ENCODE results near the gene SEC14L1.
"Not testable (repeated sequence)": the region's sequence is repeated elsewhere in the genome, so short reads cannot be mapped to it uniquely, and the experiment has no call there.

SEC14L1 gene

DNA sequence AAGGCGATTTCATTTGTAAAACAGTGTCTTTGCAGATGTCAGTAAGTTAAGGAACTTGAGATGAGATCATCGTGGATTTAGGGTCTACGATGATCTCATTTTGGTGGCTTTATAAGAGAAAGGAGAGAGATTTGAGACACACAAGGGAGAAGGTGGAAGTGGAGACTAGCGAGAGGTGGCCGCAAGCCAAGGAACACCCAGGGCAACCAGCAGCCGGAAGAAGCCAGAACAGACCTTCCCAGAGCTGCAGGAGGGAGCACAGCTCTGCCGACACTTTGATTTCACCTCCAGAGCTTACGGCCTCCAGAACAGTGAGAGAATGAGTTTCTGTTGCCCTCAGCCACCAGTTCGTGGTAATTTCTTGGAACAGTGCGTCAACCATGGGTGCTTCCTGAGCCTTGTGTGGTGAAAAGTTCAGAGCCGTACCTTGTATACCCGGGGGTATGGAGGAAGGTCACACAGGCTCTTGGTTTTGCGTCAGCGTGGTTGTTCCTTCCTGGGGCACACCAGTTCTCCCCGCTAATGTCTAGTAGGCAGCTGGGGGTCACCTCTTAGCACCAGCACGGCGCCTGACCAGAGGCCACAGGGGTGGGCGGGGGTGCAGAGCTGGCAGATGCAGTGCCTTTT, 12.9 kb upstream of the SEC14L1 start:
- peak; percentile 73 for DNase-seq
- Mint-ChIP-seq H3K27me3 (no peaks in the 10 kb centered on the region), H3K36me3 (ENCODE audit: low read depth) (no peaks in the 10 kb centered on the region), H3K9me3 (no peaks in the 10 kb centered on the region), H3K4me3 (peak overlapping the region; percentile 70), H3K4me1 (ENCODE audit: low read depth) (peaks cover 37% of the 10 kb centered on the region), H3K27ac (peak overlapping the region; percentile 95)

DNA sequence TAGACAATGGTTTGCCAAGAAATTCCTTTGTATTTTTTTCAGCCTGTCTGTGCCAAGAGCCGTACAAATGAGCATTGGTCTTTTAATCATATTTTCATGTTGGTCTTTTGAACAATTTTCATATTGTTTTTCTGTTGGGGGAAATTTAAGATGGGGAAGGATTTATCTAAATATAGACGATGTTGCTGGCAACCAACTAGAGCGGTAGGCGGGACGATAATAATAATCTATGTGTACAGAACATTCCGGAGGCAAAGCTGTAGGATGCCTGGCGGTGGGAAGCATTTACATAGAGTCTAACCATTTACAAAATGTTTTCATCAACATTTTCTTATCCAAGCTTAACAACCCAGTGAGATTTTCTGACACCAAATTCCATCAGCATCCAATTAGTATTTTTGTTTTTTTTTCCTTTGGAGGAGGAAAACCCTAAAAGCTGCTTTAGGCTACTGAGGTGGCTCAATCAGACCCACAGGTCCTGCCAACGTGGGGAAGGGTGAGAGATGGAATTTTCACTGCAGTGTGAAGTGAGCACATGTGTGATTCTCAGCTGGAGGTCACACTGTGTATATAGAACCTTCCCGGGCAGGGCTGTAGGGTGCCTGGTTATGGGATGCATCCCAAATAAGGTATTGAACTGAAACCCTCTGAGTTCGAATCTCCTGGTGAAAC, 11.7 kb upstream of the SEC14L1 start:
- H3K36me3 Mint-ChIP-seq (ENCODE audit: low read depth): no peaks in the 10 kb centered on the region
- H3K9me3 Mint-ChIP-seq: no peaks in the 10 kb centered on the region
- H3K27ac Mint-ChIP-seq: peak overlapping the region; percentile 79
- H3K27me3 Mint-ChIP-seq: no peaks in the 10 kb centered on the region
- H3K4me3 Mint-ChIP-seq: no peak overlapping the region
- H3K4me1 Mint-ChIP-seq (ENCODE audit: low read depth): peaks cover 35% of the 10 kb centered on the region
- no peak for DNase-seq

DNA sequence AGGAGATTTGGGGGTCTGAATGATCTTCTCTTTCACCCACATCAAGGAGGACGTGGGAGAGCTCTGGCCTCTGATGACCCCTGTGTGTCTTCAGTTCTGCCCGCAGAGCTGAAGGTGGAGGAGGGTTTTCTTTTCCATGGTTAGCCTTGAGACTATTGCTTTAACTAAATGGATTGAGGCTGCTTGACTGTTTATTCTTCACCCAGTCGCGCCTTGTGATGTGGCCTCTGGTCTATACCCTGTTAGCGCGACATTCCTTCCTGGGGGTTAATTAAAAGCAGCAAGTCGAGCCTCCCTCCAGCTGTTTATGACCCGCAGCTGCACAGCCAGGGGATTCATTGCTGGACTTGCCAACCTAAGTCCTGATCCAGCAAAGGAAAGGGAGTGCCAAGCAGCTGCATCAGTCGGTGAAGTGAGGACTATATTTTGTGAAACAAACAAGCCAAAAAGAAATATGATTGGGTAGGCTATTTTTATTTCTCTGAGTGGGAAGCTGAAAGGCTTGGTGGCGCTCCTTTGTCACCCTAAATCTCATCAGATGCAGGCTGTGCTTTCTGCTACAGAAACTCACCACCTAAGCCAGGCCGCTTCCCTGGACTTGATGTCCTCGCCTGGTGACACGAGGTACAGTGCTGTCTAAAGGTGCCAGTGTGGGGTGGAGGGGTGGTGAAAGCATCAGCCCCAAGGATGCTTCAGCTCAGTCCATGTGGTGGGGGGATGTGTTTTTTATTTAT, 11.0 kb upstream of the SEC14L1 start:
- Mint-ChIP-seq H3K36me3 (ENCODE audit: low read depth) (no peaks in the 10 kb centered on the region), H3K9me3 (no peaks in the 10 kb centered on the region), H3K27me3 (no peaks in the 10 kb centered on the region), H3K4me3 (no peak overlapping the region), H3K27ac (peak overlapping the region; percentile 47), H3K4me1 (ENCODE audit: low read depth) (peaks cover 30% of the 10 kb centered on the region)
- DNase-seq: no peak

DNA sequence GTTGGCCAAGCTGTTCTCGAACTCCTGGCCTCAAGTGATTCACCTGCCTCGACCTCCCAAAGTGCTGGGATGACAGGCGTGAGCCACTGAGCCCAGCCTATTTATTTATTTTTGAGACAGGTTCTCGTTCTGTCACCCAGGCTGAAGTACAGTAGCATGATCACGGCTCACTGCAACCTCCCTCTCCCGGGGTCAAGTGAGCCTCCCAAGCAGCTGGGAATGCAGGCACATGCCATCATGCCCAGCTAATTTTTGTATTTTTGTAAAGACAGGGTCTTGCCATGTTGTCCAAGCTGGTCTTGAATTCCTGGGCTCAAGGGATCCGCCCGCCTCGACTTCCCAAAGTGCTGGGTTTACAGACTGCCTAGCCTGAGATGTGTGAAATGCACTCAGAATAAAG, 10.2 kb upstream of the SEC14L1 start:
- Mint-ChIP-seq H3K4me3 (no peak overlapping the region), H3K36me3 (ENCODE audit: low read depth) (no peaks in the 10 kb centered on the region), H3K27ac (no peak overlapping the region), H3K27me3 (no peaks in the 10 kb centered on the region), H3K4me1 (ENCODE audit: low read depth) (peaks cover 30% of the 10 kb centered on the region), H3K9me3 (no peaks in the 10 kb centered on the region)
- DNase-seq: no peak

DNA sequence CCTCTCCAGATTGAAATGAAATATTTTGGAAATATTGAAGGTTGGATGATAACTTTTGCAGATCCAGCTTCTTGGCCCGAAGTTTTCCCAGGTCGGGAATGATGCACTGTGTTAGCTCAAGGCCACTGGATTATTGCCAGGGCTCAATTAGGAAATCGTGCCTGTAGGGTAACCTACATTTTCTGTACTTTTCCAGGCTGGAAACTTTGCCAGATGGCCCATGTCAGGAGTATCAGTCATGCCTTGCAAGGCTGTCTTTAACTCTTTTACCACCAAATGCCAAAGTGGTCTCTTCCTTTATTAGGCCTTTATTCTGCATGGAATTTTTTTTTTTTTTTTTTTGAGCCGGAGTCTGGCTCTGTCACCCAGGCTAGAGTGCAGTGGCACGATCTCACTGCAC, 8.9 kb upstream of the SEC14L1 start:
- Mint-ChIP-seq H3K4me1 (ENCODE audit: low read depth) (peaks cover 35% of the 10 kb centered on the region), H3K27me3 (no peaks in the 10 kb centered on the region), H3K36me3 (ENCODE audit: low read depth) (no peaks in the 10 kb centered on the region), H3K27ac (no peak overlapping the region), H3K4me3 (no peak overlapping the region), H3K9me3 (peaks cover 4% of the 10 kb centered on the region)
- no peak for DNase-seq

DNA sequence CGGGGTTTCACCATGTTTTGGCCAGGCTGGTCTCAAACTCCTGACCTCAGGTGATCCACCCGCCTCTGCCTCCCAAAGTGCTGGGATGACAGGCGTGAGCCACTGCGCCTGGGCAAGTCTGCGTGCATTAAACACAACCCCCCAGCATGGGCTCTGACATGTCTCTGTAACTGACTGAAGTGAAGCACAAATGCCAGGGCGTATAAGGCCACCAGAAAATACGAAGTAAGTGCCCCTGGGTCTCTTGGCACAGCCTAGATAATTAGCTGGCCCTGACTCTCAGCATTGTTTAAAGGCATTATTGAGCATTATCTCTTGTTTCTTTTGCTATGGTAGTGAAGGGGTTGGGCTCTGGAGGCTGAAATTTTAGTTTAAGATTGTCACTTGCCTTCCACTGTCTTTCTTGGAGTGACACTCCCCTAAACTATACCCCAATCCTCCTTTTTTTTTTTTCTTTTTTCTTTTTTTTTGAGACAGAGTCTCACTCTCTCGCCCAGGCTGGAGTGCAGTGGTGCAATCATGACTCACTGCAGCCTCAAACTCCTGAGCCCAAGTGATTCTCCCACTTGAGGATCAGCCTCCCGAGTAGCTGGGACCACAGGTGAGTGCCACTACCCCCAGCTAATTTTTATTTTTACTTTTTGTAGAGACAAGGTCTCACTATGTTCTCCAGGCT, 8.2 kb upstream of the SEC14L1 start:
- H3K4me3 Mint-ChIP-seq: no peak overlapping the region
- peaks cover 10% of the 10 kb centered on the region for H3K9me3 Mint-ChIP-seq
- no peak overlapping the region for H3K27ac Mint-ChIP-seq
- peaks cover under 1% of the 10 kb centered on the region for H3K36me3 Mint-ChIP-seq (ENCODE audit: low read depth)
- peaks cover 35% of the 10 kb centered on the region for H3K4me1 Mint-ChIP-seq (ENCODE audit: low read depth)
- no peaks in the 10 kb centered on the region for H3K27me3 Mint-ChIP-seq
- no peak for DNase-seq

DNA sequence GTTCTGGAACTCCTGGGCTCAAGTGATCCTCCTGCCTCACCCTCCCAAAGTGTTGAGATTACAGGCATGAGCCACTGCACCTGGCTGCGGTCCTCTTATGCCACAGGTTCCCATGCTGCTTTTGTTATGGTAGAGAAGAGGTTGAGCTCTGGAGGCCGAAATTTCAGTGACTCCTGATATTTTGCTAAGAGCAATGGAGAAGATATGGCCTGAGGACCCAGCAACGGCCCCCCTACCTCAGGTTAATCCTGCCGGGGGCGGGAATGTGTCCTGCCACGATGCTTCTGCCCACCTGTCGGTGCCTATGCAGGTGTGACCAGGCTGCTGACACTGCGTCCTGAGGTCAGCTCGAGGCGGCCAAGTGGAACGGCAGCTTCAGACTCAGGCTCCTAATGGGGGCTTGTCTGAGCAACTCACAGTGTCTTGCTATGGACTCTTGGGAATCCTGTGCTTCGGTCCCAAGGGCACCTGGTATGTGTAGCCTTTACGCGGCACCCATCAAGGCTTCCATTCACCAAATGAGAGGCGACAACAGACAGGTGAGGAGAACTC, 7.6 kb upstream of the SEC14L1 start:
- Mint-ChIP-seq H3K4me1 (ENCODE audit: low read depth) (peaks cover 35% of the 10 kb centered on the region), H3K27me3 (no peaks in the 10 kb centered on the region), H3K27ac (no peak overlapping the region), H3K4me3 (no peak overlapping the region), H3K36me3 (ENCODE audit: low read depth) (peaks cover 6% of the 10 kb centered on the region), H3K9me3 (peaks cover 16% of the 10 kb centered on the region)
- no peak for DNase-seq

DNA sequence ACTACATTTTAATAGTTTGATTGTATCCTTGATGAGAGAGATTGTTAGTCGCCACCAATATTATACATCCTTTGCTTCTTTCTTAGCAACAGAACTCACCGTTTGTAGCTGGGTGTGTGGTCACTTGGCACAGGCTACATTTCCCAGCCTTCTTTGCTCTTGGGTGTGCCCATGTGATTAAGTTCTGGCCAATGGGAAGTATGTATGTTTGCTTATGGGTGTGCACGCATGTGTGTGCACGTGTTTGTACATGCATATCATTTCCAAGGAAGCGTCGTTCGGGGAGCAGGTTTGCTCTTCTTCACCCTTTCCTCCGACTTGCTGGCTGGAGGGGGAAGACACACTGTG, 4.4 kb upstream of the SEC14L1 start:
- no peak for DNase-seq
- peaks cover 18% of the 10 kb centered on the region for H3K9me3 Mint-ChIP-seq
- no peak overlapping the region for H3K4me3 Mint-ChIP-seq
- peak overlapping the region; percentile 6 for H3K27ac Mint-ChIP-seq
- H3K4me1 Mint-ChIP-seq (ENCODE audit: low read depth): peaks cover 30% of the 10 kb centered on the region
- no peaks in the 10 kb centered on the region for H3K27me3 Mint-ChIP-seq
- peaks cover 13% of the 10 kb centered on the region for H3K36me3 Mint-ChIP-seq (ENCODE audit: low read depth)

DNA sequence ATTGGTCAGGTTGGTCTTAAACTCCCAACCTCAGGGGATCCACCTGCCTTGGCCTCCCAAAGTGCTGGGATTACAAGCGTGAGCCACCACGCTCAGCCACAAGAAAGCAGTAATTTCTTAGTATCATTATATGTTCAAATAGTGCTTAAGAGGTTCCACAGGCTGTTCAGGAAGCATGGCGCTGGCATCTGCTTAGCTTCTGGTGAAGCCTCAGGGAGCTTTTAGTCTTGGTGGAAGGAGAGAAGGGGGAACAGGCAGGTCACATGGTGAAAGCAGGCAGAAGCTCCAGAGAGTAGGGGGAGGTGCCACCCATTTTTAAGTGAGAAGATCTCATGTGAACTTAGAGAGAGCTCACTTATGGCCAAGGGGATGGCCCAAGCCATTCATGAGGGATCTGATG, 3.7 kb upstream of the SEC14L1 start:
- Mint-ChIP-seq H3K27ac (peak overlapping the region; percentile 6), H3K36me3 (ENCODE audit: low read depth) (peaks cover 20% of the 10 kb centered on the region), H3K4me3 (no peak overlapping the region), H3K27me3 (no peaks in the 10 kb centered on the region), H3K4me1 (ENCODE audit: low read depth) (peaks cover 37% of the 10 kb centered on the region), H3K9me3 (peaks cover 18% of the 10 kb centered on the region)
- DNase-seq: no peak

DNA sequence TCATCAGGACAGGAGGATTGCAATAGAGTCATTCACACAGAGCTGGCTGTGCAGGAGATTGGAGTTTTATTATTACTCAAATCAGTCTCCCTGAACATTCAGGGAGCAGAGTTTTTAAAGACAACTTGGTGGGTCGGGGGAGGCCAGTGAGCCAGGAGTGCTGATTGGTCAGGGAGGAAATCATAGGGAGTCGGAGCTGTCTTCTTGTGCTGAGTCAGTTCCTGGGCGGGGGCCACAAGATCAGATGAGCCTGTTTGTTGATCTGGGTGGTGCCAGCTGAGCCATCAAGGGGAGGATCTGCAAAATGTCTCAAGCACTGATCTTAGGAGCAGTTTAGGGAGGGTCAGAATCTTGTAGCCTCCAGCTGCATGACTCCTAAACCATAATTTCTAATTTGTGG, 2.9 kb upstream of the SEC14L1 start:
- peak overlapping the region; percentile 83 for H3K27ac Mint-ChIP-seq
- H3K4me1 Mint-ChIP-seq (ENCODE audit: low read depth): peaks cover 44% of the 10 kb centered on the region
- H3K27me3 Mint-ChIP-seq, H3K4me3 Mint-ChIP-seq: not testable (repeated sequence)
- DNase-seq: peak; percentile 52
- H3K9me3 Mint-ChIP-seq: peaks cover 18% of the 10 kb centered on the region
- peaks cover 25% of the 10 kb centered on the region for H3K36me3 Mint-ChIP-seq (ENCODE audit: low read depth)

DNA sequence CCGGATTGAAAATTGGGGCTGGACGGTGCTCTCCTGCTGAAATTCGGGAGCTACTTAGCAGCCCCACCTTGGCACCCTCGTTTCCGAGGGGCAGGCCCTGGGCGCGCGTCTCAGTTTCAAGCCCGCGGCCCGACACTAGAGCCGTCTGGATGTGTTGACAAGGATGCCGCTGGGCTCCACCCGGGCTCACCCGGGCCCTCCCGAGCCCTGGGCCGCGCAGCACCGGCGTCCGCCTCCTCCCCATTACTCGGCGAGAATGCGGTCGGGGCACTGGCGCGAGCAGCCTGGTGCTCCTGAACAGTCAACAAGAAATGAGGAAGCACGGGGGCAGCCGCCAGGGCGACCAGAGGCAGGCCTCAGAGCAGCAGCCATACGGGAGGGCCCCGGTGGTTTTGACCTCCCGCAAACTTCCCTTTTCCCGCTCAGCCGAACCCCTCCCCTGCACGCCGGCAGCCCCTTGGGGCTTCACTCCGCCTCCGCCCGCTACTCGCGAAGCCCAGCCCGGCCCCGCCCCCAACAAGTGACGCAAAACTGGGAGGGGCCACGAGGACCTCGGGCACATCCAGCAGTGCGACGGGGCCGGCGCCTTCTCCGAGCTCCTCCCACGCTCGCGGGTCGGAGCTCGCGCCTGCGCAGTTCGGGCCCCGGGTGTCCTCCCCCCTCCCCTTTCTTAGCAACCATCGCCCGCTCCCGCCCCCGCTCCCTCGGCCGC, 447 bp upstream of the SEC14L1 start:
- Mint-ChIP-seq H3K4me1 (ENCODE audit: low read depth) (peaks cover 60% of the 10 kb centered on the region), H3K36me3 (ENCODE audit: low read depth) (peaks cover 42% of the 10 kb centered on the region), H3K27me3 (no peaks in the 10 kb centered on the region), H3K27ac (peak overlapping the region; percentile 98), H3K9me3 (peaks cover 18% of the 10 kb centered on the region), H3K4me3 (peak overlapping the region; percentile 74)
- DNase-seq: peak; percentile 100

DNA sequence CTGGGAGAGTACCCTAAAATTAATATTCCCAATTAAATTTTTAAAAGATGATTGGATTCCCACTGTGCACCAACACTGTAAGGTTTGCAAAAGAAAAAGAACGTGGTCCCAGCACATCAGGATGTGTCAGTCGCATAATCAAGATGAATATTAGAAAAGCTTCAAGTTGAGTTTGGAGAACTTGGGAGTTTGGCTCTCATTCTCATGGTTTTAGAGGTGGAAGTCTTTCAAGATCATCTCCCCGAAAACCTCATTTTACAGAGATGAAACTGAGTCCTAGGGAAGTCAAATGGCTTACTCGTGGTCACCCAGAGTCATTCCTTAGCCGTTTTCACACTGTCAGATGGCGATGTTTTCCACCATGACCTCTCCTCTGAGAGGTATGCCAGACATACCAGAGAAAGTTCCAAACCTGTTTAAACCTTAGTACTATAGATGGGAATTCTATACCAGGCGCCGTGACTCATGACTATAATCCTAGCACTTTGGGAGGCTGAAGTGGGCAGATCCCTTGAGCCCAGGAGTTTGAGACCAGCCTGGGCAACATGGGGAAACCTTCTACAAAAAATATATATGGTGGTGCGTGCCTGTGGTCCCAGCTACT, 1.2 kb downstream of the SEC14L1 start:
- Mint-ChIP-seq H3K27ac (peak overlapping the region; percentile 87), H3K36me3 (ENCODE audit: low read depth) (peaks cover 58% of the 10 kb centered on the region), H3K4me3 (peak overlapping the region; percentile 86), H3K27me3 (no peaks in the 10 kb centered on the region), H3K9me3 (peaks cover 13% of the 10 kb centered on the region), H3K4me1 (ENCODE audit: low read depth) (peaks cover 68% of the 10 kb centered on the region)
- no peak for DNase-seq

DNA sequence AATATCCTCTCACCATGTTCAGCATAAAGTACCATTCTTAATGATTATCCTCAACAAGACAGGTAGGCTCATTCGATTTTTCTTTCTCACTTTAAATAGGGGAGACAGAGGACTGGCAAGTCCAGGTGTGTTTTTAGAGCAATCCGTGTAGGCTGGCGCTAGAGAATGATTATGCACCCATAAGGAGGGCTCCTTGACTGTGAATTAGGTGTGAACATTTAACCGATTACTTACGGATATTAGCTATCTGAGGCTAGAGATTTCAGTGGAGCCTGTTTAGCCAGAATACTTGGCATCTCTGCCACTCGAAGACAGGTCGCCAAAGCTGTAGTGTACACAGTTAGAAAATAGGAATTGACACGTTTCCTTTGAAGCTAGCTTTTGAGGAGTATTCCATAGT, 1.9 kb downstream of the SEC14L1 start:
- Mint-ChIP-seq H3K36me3 (ENCODE audit: low read depth) (peaks cover 64% of the 10 kb centered on the region), H3K27me3 (no peaks in the 10 kb centered on the region), H3K4me1 (ENCODE audit: low read depth) (peaks cover 69% of the 10 kb centered on the region), H3K9me3 (peaks cover 7% of the 10 kb centered on the region), H3K4me3 (peak overlapping the region; percentile 86), H3K27ac (peak overlapping the region; percentile 16)
- DNase-seq: no peak

DNA sequence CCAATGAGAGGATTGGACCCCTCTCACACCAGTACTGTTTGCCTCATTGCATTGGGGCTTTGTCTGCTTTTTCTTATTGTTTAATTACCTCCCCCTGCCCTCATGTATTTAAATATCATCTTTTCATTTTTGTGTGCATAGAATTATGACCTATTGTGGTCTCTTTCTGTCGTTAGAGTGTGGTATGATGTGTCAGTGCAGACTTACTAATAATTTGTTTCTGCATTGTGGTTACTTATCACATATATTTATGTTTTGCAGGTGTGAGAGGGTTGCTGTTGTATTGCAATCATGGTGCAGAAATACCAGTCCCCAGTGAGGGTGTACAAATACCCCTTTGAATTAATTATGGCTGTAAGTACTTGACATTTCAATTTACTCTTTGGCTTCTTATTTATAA, 2.5 kb downstream of the SEC14L1 start:
- Mint-ChIP-seq H3K36me3 (ENCODE audit: low read depth) (peaks cover 65% of the 10 kb centered on the region), H3K9me3 (peaks cover 2% of the 10 kb centered on the region), H3K27me3 (no peaks in the 10 kb centered on the region), H3K4me3 (no peak overlapping the region), H3K27ac (no peak overlapping the region), H3K4me1 (ENCODE audit: low read depth) (peaks cover 66% of the 10 kb centered on the region)
- DNase-seq: no peak
